ENCODE data around the gene CCDC127.

- TF ChIP-seq YY1 (IDR thresholded peaks at IDR 0.05; ENCODE audit: insufficient read depth, insufficient read length) (no peak), SUZ12 (IDR thresholded peaks at IDR 0.05; ENCODE audit: extremely low read depth, insufficient read depth, insufficient read length) (no peak), ZNF274 (IDR thresholded peaks at IDR 0.05; ENCODE audit: low read depth, low read length) (no peak)
Measured at GRCh38 chr5:149745-150485, 68.0 kb downstream of the CCDC127 start.
